ENCODE data around the gene FSTL5. TPM values are rescaled to one million over a fixed set of nuclear protein-coding genes. Genes with fewer than 3 reads are reported as not detected.

FSTL5 gene
- total RNA-seq, 4 donors from 2014 or later, result not detected

- H3K9me3 ChIP-seq, result no peaks in the 10 kb centered on the region
- H3K36me3 ChIP-seq, result no peaks in the 10 kb centered on the region
- DNase-seq, result no peak
- H3K27me3 ChIP-seq, result no peaks in the 10 kb centered on the region
- no peak for TF ChIP-seq POLR2A (IDR thresholded peaks at IDR 0.05)
- TF ChIP-seq, protein P1, sequence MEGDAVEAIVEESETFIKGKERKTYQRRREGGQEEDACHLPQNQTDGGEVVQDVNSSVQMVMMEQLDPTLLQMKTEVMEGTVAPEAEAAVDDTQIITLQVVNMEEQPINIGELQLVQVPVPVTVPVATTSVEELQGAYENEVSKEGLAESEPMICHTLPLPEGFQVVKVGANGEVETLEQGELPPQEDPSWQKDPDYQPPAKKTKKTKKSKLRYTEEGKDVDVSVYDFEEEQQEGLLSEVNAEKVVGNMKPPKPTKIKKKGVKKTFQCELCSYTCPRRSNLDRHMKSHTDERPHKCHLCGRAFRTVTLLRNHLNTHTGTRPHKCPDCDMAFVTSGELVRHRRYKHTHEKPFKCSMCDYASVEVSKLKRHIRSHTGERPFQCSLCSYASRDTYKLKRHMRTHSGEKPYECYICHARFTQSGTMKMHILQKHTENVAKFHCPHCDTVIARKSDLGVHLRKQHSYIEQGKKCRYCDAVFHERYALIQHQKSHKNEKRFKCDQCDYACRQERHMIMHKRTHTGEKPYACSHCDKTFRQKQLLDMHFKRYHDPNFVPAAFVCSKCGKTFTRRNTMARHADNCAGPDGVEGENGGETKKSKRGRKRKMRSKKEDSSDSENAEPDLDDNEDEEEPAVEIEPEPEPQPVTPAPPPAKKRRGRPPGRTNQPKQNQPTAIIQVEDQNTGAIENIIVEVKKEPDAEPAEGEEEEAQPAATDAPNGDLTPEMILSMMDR (IDR thresholded peaks at IDR 0.05), result no peak
- no peak overlapping the region for H3K4me3 ChIP-seq
- H3K27ac ChIP-seq, result no peak overlapping the region
- 84 to 93% methylated on average over 2 of the region's 2 CpGs for WGBS, 2 donors
- H3K4me1 ChIP-seq, result no peaks in the 10 kb centered on the region
- intact Hi-C loops (cut with DNase I), result no loop called here
Measured at GRCh38 chr4:162016991-162017390, 146.8 kb downstream of the FSTL5 start.

DNA sequence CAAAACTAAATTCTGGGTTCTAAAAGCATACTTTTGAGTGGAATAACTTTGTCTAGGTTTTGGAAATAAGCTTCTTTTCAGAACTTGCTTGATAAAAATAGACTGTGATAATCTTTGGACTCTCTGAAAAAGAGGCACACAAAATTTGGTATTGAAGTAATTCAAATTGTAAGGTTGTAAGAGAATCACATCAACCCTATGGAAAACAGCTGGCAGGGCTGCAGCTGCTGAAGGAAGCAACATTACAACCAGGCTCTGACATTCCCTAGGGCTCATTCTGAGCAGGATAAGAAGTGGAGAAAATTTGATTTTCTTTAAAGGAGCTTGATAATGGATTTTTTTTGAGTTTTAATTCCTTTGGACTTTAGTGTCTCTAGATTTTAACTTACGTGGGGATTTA is 147.6 kb downstream of the FSTL5 start:
- Histone ChIP-seq H3K27me3 (no peaks in the 10 kb centered on the region), H3K9me3 (no peaks in the 10 kb centered on the region), H3K4me3 (no peak overlapping the region), H3K36me3 (no peaks in the 10 kb centered on the region), H3K4me1 (no peaks in the 10 kb centered on the region), H3K27ac (no peak overlapping the region)
- no peak for DNase-seq
- WGBS, 2 donors, result 0% methylated on average over 1 of the region's 1 CpG
- TF ChIP-seq, protein P1 (IDR thresholded peaks at IDR 0.05), result no peak
- TF ChIP-seq POLR2A (IDR thresholded peaks at IDR 0.05), result no peak
- intact Hi-C loops (cut with DNase I), result no loop called here

DNA sequence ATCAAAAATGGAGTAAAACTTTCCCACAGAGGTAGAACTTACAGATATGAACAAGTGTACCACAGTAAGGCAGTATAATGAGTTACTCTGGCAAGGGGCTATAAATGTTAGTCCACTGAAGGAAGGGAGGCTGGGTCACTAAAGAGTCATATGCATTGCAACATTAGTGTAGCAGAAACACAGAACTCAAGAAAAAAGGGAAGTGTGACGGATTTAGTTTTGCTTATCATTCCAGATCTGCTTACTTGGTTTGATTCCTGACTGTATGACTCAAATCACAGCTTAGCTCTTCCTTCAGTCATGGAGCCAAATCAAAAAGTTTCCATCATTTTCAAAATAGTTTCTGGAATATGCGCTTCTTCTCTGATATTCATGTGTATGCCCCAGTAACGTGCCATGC is 148.7 kb downstream of the FSTL5 start:
- intact Hi-C loops (cut with DNase I), result no loop called here
- TF ChIP-seq, protein P1 (IDR thresholded peaks at IDR 0.05), result no peak
- no peak for TF ChIP-seq POLR2A (IDR thresholded peaks at IDR 0.05)
- 65% methylated on average over 3 of the region's 3 CpGs for WGBS, 2 donors
- no peaks in the 10 kb centered on the region for H3K27me3 ChIP-seq
- H3K9me3 ChIP-seq, result no peaks in the 10 kb centered on the region
- H3K4me3 ChIP-seq, result no peak overlapping the region
- DNase-seq, result no peak
- no peak overlapping the region for H3K27ac ChIP-seq
- no peaks in the 10 kb centered on the region for H3K36me3 ChIP-seq
- no peaks in the 10 kb centered on the region for H3K4me1 ChIP-seq

DNA sequence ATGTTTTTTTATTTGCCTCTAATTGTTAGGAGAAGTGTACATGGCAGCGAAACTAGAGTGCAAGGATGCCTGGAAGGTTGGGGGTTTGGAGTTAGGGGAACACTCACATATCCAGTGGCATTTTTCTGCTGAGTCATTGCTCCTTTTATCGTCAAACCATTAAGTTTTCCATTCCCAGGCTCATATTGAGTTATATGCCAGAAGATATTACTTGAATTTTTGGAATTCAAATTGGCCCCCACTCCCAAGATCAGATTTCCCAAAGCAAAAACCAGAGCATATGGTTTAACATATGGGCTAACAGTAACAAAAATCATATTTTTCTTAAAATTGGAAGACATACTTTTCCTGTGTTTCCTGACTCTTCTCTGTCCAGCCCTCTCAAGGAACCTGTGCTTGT is 152.7 kb downstream of the FSTL5 start:
- no peak for DNase-seq
- intact Hi-C loops (cut with DNase I), result no loop called here
- Histone ChIP-seq H3K4me3 (no peak overlapping the region), H3K9me3 (no peaks in the 10 kb centered on the region), H3K36me3 (no peaks in the 10 kb centered on the region), H3K4me1 (no peaks in the 10 kb centered on the region), H3K27me3 (no peaks in the 10 kb centered on the region), H3K27ac (no peak overlapping the region)
- 41 to 72% methylated on average over 2 of the region's 2 CpGs for WGBS, 2 donors
- TF ChIP-seq, protein P1 (IDR thresholded peaks at IDR 0.05), result no peak
- TF ChIP-seq POLR2A (IDR thresholded peaks at IDR 0.05), result no peak

DNA sequence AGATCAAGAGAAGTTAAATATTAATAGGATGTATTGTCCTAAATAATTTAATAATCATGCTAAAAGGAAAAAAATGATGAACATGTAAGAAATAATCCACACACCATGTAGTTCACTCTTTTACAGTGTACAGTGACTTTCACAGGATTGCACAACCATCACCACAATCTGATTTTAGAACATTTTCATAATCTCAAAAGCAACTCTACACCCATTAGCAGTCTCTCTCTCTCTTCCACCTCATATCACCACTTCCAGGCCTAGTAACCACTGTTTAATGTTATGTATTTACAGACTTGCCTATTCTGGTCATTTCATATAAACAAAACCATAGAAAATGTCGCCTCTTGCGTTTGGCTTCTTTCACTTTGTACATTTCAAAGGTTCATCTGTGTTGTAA is 153.4 kb downstream of the FSTL5 start:
- Histone ChIP-seq H3K4me3 (no peak overlapping the region), H3K27me3 (no peaks in the 10 kb centered on the region), H3K36me3 (no peaks in the 10 kb centered on the region), H3K27ac (no peak overlapping the region), H3K4me1 (no peaks in the 10 kb centered on the region), H3K9me3 (no peaks in the 10 kb centered on the region)
- WGBS, 2 donors, result 63 to 80% methylated on average over 2 of the region's 2 CpGs
- DNase-seq, result no peak
- no peak for TF ChIP-seq POLR2A (IDR thresholded peaks at IDR 0.05)
- TF ChIP-seq, protein P1 (IDR thresholded peaks at IDR 0.05), result no peak
- intact Hi-C loops (cut with DNase I), result no loop called here

Data from esophagus squamous epithelium (tissue), 5 donors.